Lower leg skin (tissue), 3 donors: ENCODE results near the gene SOS1.

Experiments
- CTCF ChIP-seq, 3 donors: fragments of 450-650 bp; IDR thresholded peaks; one replicate each; pipeline ENCODE4 v1.5.1; 2016; ENCODE audit warnings: antibody characterized with exemption in 3 of 3, mild to moderate bottlenecking in 3 of 3, moderate library complexity in 2 of 3
- POLR2A ChIP-seq, 2 donors: fragments of 450-650 bp; IDR thresholded peaks; one replicate each; pipeline ENCODE4 v1.6.1; 2016 to 2017; ENCODE audit warnings: antibody characterized with exemption in 2 of 2, mild to moderate bottlenecking in 1 of 2, moderate library complexity in 1 of 2

GRCh38 chr2:38978296-38978903 is 142.5 kb downstream of the SOS1 start:
- TF ChIP-seq CTCF (IDR thresholded peaks at IDR 0.05) = no peak
- no peak for TF ChIP-seq POLR2A (IDR thresholded peaks at IDR 0.05)
